ENCODE measurements around the gene NSMCE4A. TPM values are rescaled to one million over a fixed set of nuclear protein-coding genes. Genes with fewer than 3 reads are reported as not detected.
A peak's percentile ranks its signal among the peaks of the same experiment; 100 is the strongest.
"Not testable (repeated sequence)": the region's sequence is repeated elsewhere in the genome, so short reads cannot be mapped to it uniquely, and the experiment has no call there.

Gene NSMCE4A
- total RNA-seq, 2 donors from 2014 or later: 59.0 to 65.4 TPM

- Mint-ChIP-seq H3K27ac (no peak overlapping the region), H3K9me3 (no peaks in the 10 kb centered on the region), H3K27me3 (peaks cover 0 to 2% of the 10 kb centered on the region in 2 donors), H3K4me3 (no peak overlapping the region), H3K4me1 (ENCODE audit: low read depth in 2 of 2) (peaks cover 13 to 19% of the 10 kb centered on the region in 2 donors), H3K36me3 (peaks cover 7% of the 10 kb centered on the region)
- no peak for ATAC-seq
- no peak for DNase-seq (ENCODE audit: low spot score)
These were observed 1.6 kb upstream of the NSMCE4A start for GRCh38 chr10:121976607-121977006.

GRCh38 chr10:121975295-121976086 lies 474 bp upstream of the NSMCE4A start:
- H3K9me3 Mint-ChIP-seq: no peaks in the 10 kb centered on the region
- ATAC-seq (peak in 1 of 2 donors; percentile 16), DNase-seq (ENCODE audit: low spot score) (no peak)
- peaks cover 16 to 19% of the 10 kb centered on the region in 2 donors for H3K4me1 Mint-ChIP-seq (ENCODE audit: low read depth in 2 of 2)
- no peak overlapping the region for H3K27ac Mint-ChIP-seq
- no peaks in the 10 kb centered on the region for H3K27me3 Mint-ChIP-seq
- H3K4me3 Mint-ChIP-seq: peak overlapping the region; percentile 49
- H3K36me3 Mint-ChIP-seq: peaks cover 10% of the 10 kb centered on the region

GRCh38 chr10:121974019-121974534 lies 940 bp downstream of the NSMCE4A start:
- H3K9me3 Mint-ChIP-seq: no peaks in the 10 kb centered on the region
- peaks cover 16 to 19% of the 10 kb centered on the region in 2 donors for H3K4me1 Mint-ChIP-seq (ENCODE audit: low read depth in 2 of 2)
- no peaks in the 10 kb centered on the region for H3K27me3 Mint-ChIP-seq
- DNase-seq (ENCODE audit: low spot score) (no peak), ATAC-seq (peak; percentile 1 to 7)
- peak overlapping the region; percentile 91 for H3K4me3 Mint-ChIP-seq
- no peak overlapping the region for H3K27ac Mint-ChIP-seq
- H3K36me3 Mint-ChIP-seq: peaks cover 10% of the 10 kb centered on the region

GRCh38 chr10:121969086-121969485 lies 5.9 kb downstream of the NSMCE4A start:
- ATAC-seq: not testable (repeated sequence)

GRCh38 chr10:121965996-121966395 lies 9.0 kb downstream of the NSMCE4A start:
- H3K27ac Mint-ChIP-seq: no peak overlapping the region

More at GRCh38 chr10:121969086-121969485, 5.9 kb downstream of the NSMCE4A start:
- H3K27me3 Mint-ChIP-seq; H3K4me3 Mint-ChIP-seq; H3K27ac Mint-ChIP-seq; H3K9me3 Mint-ChIP-seq; DNase-seq (ENCODE audit: low spot score): not testable (repeated sequence)
- Mint-ChIP-seq H3K36me3 (peaks cover 18% of the 10 kb centered on the region), H3K4me1 (ENCODE audit: low read depth in 2 of 2) (peaks cover 16% of the 10 kb centered on the region in 2 donors)

GRCh38 chr10:121961456-121961855 lies 13.6 kb downstream of the NSMCE4A start:
- H3K9me3 Mint-ChIP-seq: no peaks in the 10 kb centered on the region
- no peaks in the 10 kb centered on the region for H3K4me1 Mint-ChIP-seq (ENCODE audit: low read depth in 2 of 2)
- no peak overlapping the region for H3K4me3 Mint-ChIP-seq
- ATAC-seq (no peak), DNase-seq (ENCODE audit: low spot score) (no peak)
- no peaks in the 10 kb centered on the region for H3K27me3 Mint-ChIP-seq
- no peak overlapping the region for H3K27ac Mint-ChIP-seq
- H3K36me3 Mint-ChIP-seq: peaks cover 21% of the 10 kb centered on the region

More at GRCh38 chr10:121965996-121966395, 9.0 kb downstream of the NSMCE4A start:
- ATAC-seq (no peak), DNase-seq (ENCODE audit: low spot score) (no peak)
- Mint-ChIP-seq H3K36me3 (peaks cover 15% of the 10 kb centered on the region), H3K4me3 (no peak overlapping the region), H3K9me3 (no peaks in the 10 kb centered on the region), H3K27me3 (no peaks in the 10 kb centered on the region), H3K4me1 (ENCODE audit: low read depth in 2 of 2) (no peaks in the 10 kb centered on the region)

GRCh38 chr10:121959671-121960070 lies 15.3 kb downstream of the NSMCE4A start:
- DNase-seq (ENCODE audit: low spot score) (no peak), ATAC-seq (no peak)
- no peaks in the 10 kb centered on the region for H3K9me3 Mint-ChIP-seq
- H3K36me3 Mint-ChIP-seq: peaks cover 24% of the 10 kb centered on the region
- H3K27me3 Mint-ChIP-seq: no peaks in the 10 kb centered on the region
- no peak overlapping the region for H3K27ac Mint-ChIP-seq
- no peak overlapping the region for H3K4me3 Mint-ChIP-seq
- no peaks in the 10 kb centered on the region for H3K4me1 Mint-ChIP-seq (ENCODE audit: low read depth in 2 of 2)

- no peaks in the 10 kb centered on the region for H3K9me3 Mint-ChIP-seq
- DNase-seq (ENCODE audit: low spot score) (no peak), ATAC-seq (no peak)
- H3K4me1 Mint-ChIP-seq (ENCODE audit: low read depth in 2 of 2): no peaks in the 10 kb centered on the region
- peaks cover 18% of the 10 kb centered on the region for H3K36me3 Mint-ChIP-seq
- no peaks in the 10 kb centered on the region for H3K27me3 Mint-ChIP-seq
- no peak overlapping the region for H3K27ac Mint-ChIP-seq
- H3K4me3 Mint-ChIP-seq: no peak overlapping the region
These were observed 18.6 kb downstream of the NSMCE4A start for GRCh38 chr10:121956111-121957061.

- no peaks in the 10 kb centered on the region for H3K9me3 Mint-ChIP-seq
- ATAC-seq: no peak
These were observed 22.8 kb downstream of the NSMCE4A start for GRCh38 chr10:121952226-121952625.

GRCh38 chr10:121949451-121949850 lies 25.6 kb downstream of the NSMCE4A start:
- peak overlapping the region in 1 of 2 donors; percentile 74 for H3K27ac Mint-ChIP-seq
- no peak for DNase-seq (ENCODE audit: low spot score)
- no peaks in the 10 kb centered on the region for H3K27me3 Mint-ChIP-seq
- ATAC-seq: no peak
- no peaks in the 10 kb centered on the region for H3K9me3 Mint-ChIP-seq
- H3K4me3 Mint-ChIP-seq: no peak overlapping the region
- no peaks in the 10 kb centered on the region for H3K4me1 Mint-ChIP-seq (ENCODE audit: low read depth in 2 of 2)
- no peaks in the 10 kb centered on the region for H3K36me3 Mint-ChIP-seq

More at GRCh38 chr10:121952226-121952625, 22.8 kb downstream of the NSMCE4A start:
- peaks cover 9% of the 10 kb centered on the region for H3K36me3 Mint-ChIP-seq
- H3K4me1 Mint-ChIP-seq (ENCODE audit: low read depth in 2 of 2): no peaks in the 10 kb centered on the region
- DNase-seq (ENCODE audit: low spot score): no peak
- H3K27me3 Mint-ChIP-seq: no peaks in the 10 kb centered on the region
- H3K27ac Mint-ChIP-seq: no peak overlapping the region
- no peak overlapping the region for H3K4me3 Mint-ChIP-seq

GRCh38 chr10:121949049-121949448 lies 26.0 kb downstream of the NSMCE4A start:
- Mint-ChIP-seq H3K27me3 (no peaks in the 10 kb centered on the region), H3K36me3 (no peaks in the 10 kb centered on the region), H3K4me3 (no peak overlapping the region), H3K9me3 (no peaks in the 10 kb centered on the region), H3K4me1 (ENCODE audit: low read depth in 2 of 2) (no peaks in the 10 kb centered on the region), H3K27ac (no peak overlapping the region)
- no peak for ATAC-seq
- DNase-seq (ENCODE audit: low spot score): no peak

GRCh38 chr10:121947343-121948330 lies 27.4 kb downstream of the NSMCE4A start:
- no peak for DNase-seq (ENCODE audit: low spot score)
- Mint-ChIP-seq H3K4me1 (ENCODE audit: low read depth in 2 of 2) (no peaks in the 10 kb centered on the region), H3K9me3 (no peaks in the 10 kb centered on the region), H3K36me3 (no peaks in the 10 kb centered on the region), H3K4me3 (no peak overlapping the region), H3K27me3 (no peaks in the 10 kb centered on the region), H3K27ac (no peak overlapping the region)
- no peak for ATAC-seq
